Central memory CD4-positive, alpha-beta T cell (primary cell): ENCODE measurements around the gene ZFPM1.
"Not testable (repeated sequence)": the region's sequence is repeated elsewhere in the genome, so short reads cannot be mapped to it uniquely, and the experiment has no call there.

Experiments
- DNase-seq: peaks from one replicate; pipeline ENCODE4 v3.0.0; 2022
- total RNA-seq, 3 experiments: gene quantifications; one replicate each; lab custom pipeline; 2026; lab: John Stamatoyannopoulos, UW

Gene ZFPM1
- 24.4 to 38.2 (median 26.3) reads per million in 3 experiments for total RNA-seq

DNA sequence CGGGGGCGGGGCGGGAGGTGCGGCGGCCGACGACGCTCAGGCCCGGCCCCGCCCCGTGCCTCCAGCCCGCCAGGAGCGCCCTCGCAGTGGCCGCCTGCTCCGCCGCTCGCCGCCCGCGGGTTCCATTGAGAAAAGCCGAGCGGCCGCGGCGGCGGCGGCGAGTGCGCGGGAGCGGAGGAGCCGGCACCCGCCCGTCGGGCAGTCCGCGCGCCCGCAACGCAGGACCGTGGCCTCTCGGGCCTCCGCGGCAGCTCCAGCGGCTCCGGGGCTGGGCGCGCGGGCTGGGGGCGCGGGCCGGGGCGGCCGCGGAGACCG, at the start of gene ZFPM1:
Gene ZFPM1 (plus strand): TSS at position 64 of the 315 bp plus-strand sequence. CDS start 359 bp downstream, outside the sequence.
- DNase-seq: no peak

DNA sequence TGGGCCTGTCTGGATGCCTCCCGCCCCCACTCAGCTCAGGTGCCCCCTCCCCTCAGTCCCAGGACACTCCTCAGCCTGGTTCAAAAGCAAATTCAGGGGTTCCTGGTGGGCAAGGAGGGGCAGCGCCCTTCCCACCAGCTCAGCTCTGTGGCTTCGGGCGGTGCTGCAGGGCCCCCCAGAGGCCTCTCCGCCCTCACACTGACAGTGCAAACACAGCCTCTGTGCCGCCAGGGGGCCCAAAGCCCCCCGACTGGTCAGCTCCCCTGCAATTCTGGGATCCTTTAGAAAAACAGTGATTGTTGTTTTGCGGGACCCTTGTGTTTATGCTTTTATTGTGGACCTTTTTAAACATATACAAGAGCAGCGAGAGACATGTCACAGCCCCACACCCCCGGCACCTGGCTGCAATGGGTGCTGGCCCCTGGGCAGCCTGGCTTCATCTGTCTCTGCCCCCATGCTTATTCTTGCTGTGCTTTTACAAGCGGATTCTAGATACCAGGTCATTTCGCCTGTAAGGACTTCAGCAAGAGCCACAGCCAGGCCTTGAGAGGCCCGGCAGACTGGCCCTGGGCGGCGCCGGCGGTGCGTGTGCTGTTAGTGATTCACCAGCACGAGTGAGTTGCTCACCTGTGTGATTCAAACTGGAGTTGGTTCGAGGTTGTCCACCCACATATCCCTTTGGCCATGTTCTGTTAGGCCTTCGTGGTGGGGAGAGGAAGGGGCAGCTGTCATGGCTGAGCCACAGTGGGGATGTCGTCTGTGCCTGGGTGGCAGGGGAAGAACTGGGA, 49.1 kb upstream of the ZFPM1 start:
- DNase-seq: no peak

DNA sequence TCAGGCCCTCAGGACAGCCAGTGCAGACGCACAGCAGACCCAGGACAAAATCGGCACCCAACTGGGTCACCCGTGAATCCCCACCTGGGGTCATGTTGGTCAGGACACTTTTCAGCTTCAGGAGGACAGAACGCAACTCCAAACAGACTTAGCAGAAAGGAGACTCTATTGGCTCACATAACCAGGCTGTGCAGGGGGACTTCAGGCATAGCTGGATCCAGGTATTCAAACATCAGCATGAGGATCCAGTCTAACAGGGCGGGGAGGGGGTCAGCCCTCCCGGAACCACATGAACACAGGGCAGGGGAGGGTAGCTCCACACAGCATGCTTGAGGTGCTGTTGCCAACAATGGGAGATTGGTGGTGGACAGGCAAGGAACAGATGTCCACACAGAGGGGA, 48.3 kb upstream of the ZFPM1 start:
- DNase-seq: no peak

DNA sequence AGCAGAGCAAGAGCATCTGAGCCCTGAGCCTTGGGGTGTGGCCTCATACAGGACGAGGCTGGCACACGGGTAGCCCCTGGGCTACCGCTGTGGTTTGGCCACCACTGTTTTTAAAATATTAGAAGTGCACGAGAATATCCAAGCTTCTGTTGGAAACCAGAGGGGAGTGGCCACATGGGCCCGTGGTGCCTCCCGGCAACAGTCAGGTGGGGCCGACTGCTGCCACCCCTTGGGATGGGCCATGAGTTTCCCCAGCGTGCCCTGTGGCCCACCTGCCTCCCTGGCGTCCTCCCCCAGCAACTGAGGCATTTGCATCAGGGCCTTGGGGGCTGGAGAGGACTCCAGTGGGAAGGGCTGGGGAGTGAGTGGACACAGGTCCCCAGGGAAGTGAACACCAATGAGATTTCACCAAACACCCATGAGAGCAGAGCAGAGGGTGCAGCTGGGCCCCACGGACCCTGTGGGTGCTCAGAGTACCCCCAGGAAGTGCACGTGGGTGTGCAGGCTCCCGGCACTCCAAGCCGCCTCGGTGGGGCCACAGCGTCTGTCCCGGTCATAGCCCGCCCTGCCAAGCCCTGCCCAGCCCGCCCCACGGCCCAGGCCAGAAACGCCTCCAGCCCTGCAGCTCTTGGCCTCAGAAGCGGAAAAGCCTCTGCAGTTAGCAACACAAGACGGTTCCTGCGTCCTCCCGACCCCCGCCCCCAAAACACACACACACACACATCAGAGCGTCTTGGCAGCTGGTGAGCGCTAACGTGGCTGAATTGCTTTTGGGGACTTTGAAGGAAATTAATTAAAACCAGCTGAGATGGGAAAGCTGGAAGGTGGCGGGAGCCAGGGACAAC, 47.6 kb upstream of the ZFPM1 start:
- no peak for DNase-seq

DNA sequence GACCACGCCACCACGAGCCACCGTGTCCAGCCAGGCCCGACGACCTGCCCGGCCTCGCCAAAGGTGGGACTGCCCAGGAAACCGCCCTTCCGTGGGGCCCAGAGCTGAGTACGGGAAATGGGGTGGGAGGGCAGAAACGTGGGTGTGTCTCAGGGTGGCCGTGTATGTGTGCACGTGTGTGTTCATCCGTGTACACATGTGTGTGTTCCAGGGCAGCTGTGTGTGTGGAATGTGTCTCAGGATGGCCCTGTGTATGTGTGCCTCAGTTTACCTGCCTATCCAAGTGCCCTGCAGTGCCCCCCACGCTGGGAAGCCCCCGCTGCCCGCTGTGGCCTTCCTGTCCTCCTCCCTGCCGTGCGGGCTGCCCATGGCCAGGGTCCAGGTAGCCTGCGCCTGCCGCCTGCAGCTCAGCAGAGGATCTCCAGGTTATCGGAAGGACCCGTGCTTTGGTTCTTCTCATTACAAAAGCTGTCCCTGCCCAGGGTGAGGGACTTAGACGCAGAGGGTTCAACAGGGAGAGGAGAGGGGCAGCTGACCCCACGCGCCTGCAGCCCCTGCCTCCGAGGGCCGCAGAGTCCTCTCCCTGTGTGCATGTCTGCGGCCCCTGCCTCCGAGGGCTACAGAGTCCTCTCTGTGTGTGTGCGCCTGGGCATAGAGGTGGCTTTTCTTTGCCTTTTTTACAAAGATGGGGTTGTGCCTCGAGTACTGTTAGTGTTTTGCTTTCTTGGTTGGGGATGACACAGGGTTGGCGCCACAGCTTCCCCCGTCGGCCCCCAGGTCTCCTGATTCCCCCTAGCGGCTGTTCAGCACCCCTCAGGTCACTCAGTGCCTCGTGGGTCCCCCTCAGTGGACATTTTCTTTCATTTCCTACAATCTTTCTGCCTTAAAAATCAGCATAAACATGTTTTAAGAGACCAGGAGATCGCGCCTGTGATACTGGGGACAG, 46.7 kb upstream of the ZFPM1 start:
- DNase-seq: no peak

DNA sequence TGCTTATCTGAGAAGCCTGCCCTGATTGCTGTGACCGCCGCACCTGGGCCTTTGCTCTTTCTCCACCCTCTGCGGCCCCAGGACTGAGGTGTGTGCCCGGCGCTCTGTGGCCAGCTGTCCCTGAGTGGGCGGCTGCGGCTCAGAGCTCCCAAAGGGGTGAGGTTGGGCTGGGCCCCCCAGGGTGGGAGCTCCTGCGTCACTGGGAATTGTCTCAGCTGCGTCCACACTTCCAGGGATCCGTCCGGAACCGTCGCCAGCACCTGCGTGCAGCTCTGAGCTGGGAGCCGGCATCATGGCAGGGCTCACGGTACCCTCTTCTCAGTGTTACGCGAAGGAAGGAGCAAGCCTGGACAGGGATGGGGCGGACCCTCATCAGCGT, 46.0 kb upstream of the ZFPM1 start:
- DNase-seq: no peak

DNA sequence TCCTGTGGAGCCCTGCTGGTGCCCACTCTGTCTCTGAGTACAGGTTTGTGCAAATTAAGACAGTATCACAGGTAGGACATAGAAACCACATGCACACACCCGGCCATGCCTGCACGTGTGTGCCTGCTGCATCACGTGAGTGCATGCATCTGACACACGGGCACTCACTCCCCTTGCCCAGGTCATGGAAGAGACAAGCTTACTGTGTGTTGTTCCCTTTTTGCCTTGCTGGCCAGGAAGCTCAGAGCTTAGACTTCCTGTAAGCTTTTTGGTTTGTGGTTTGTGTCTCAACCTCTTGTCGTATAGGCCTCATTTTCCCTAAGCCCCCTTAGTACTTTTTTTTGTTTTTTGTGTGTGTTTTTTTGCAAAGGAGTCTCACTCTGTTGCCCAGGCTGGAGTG, 45.3 kb upstream of the ZFPM1 start:
- no peak for DNase-seq

DNA sequence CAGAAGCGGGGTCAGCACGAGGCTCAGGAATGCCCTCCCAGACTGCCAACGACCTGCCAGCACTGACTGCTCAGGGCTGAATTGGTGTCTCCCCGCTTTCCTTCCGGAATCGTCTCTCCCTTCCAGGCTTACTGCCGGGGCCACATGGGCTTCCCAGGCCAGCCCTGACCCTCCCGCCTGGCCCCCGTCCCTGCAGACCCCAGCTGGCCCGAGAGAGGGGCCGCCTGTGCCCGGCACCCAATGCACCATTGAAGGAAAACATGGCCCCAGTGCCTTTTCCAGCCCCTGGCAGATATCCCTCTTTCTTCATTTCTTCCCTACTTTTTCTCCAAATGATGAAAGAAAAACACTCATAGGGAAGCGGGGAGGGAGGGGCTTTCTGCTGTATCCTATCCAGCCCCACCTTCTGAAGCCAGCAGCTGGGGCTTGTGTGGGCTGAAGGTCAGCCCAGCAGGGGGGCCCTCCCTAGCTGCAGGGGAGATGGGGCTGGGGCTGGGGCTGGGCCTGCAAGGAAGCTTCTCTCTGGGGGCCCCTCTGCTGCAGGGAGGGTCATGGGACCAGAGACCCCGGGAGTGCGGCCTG, 44.4 kb upstream of the ZFPM1 start:
- DNase-seq: no peak

DNA sequence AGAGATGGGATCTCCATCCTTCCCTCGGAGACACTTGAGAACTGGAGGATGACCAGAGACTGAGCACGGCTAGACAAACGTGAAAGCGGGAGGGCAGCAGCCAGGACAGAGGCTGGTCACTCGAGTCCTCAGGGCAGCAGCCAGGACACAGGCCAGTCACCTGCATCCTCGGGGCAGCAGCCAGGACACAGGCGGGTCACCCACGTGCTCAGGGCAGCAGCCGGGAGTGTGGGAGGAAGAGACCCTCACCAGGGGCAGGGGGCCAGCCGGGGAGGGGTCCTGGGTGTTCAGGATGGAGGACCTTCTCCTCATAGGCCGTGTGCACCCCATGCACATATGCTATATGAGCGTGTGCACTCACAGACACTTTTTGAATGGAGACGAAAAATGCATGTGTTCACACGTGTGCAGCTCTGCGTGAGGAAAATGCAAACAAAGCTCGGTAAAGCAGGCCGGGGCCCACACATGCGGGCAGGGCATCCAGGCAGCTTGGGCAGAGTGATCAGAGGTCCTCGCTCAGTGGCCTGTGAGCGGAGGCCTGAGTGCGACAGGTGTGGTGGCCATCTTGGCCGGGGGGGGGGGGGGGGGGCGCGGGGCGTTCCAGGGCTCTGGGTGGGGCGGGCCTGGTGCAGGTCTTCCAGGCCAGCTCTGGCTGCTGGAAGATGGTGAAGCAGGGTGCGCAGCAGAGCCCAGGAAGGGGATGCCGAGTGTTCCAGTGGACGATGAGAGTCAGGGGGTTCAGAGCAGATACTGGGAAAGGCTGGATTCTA, 43.6 kb upstream of the ZFPM1 start:
- no peak for DNase-seq

DNA sequence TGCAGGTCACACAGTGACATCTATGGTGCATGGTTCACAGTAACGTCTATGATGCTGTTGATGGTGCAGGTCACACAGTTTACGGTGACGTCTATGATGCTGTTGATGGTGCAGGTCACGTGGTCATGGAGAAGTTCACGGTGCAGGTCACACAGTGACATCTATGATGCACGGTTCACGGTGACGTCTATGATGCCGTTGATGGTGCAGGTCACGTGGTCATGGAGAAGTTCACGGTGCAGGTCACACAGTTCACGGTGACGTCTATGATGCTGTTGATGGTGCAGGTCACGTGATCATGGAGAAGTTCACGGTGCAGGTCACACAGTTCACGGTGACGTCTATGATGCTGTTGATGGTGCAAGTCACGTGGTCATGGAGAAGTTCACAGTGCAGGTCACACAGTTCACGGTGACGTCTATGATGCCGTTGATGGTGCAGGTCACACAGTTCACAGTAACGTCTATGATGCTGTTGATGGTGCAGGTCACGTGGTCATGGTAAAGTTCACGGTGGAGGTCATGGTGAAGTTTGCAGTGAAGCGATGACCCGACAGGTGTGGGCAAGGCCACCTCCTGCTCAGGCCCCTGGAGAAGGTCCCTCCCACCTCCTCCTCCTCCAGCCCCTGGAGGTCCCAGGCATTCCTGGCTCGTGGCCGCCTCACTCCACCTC, 42.6 kb upstream of the ZFPM1 start:
- not testable (repeated sequence) for DNase-seq

DNA sequence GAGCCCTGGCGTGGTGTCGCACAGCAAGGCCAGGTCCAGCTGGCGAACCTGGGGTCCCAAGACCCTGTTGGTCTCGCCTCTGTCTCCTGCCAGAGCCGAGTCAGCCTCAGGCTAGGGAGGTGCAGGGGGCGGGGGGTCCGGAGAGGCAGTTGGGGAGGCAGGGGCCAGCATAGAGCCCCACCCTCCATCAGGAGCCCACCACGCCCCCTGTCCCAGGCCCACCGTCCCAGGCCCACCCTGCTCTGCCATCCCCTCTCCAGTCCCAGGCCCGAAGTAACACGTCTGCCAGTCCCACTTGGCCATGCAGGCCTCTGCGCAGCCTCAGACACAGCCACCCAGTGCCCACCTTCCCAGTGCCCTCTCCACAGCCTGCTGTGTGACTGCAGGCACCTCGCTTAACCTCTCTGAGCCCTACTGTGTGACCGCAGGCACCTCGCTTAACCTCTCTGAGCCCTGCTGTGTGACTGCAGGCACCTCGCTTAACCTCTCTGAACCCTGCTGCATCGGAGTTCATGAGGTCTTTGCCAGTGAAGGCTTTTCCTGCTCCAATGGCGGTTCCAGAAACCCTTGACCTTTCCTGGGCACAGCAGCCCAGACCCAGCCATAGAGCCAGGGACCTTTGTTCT, 41.0 kb upstream of the ZFPM1 start:
- no peak for DNase-seq

DNA sequence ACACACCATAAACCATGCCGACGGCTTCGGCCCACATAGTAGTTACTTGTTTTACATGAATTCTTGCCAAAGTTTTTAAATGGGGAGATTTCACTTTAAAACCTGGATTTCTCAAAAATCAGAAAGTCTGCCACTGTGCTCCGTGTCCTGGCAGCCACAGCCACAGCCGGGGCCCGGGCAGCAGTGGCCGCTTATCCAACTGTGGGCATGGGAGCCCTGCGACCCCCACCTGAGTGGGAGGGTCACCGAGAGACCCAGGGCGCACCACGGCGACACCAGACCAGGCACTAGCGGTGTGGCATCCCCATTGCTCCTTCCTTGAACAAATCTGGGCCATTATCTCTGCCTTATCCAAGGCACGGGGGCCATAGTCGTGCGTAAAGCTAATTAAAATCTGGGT, 40.3 kb upstream of the ZFPM1 start:
- no peak for DNase-seq

DNA sequence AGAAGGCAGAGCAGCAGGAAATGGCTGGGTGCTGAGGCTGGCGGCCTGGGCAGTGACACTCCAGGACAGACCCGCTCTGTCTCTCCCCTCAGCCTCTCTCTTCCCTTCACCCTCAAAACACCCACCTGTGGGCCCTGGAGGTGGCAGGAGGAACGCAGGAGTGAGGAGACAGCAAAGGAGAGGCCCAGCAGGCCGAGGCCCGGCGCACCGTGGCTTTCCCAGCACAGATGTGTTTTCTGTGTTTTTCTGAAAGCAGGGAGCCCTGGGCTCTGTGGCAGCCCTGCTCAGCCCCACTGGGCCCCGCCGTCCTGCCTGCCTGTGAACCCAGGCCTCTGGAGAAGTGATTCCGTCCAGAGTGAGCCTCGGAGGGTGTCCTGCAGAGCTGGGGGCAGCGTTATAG, 39.8 kb upstream of the ZFPM1 start:
- DNase-seq: no peak

DNA sequence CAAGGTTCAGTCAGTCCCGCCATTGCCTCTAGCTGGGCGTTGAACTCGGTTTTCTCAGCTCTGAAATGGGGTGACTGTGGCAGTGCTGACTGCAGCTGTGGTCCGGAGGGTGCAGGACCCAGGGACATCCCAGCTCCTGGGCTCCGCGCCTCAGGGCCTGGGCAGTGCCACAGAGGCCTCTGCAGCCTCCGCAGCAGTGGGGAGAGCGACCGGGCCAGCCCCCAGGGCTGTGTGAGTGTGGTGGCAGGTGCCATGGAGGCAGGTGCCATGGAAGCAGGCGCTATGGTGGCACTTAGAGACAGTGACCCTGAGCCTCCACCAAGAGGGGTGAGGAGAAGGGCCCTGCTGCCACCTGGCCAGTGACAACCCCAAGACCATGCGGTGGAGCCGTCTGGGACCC, 39.4 kb upstream of the ZFPM1 start:
- DNase-seq: no peak

DNA sequence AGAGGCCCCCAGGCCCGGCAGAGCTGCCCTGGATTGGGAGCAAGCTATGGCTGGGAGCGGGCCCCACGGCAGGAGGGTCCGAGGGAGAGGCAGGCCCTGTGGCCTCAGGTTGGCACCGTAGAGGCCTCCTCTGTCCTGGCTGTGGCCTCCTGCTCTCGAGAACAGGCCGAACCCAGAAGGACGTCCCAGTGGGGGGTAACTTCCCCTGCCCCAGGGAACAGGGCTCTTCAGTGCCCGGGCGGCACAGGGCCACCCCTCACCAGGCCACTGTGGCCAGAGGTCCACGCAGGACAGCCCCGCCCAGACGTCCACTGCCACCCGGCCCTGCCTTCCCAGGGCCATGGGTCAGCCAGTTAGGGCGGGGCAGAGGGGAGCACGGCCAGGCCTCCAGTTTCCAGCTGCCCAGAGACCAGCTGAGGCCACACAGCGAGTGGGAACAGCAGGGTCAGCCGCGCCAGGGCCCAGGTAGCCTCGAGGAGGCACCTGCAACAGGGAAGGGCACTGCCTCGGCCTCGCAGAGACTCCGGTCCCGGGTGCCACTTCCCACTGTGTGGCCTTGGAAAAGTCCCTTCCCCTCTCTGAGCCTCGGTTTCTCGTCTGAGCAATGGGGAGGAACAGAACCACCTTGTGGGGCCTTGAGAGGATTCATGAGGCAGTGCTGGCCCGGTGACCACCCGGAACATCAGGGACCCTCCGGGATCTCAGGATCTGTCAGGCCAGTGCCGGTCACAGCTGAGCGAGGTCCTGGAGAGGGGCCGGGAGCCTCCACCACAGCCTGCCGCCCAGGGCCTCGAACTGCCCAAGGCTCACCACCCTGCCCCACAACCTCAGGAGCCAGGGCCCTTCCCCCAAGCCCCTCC, 38.3 kb upstream of the ZFPM1 start:
- DNase-seq: no peak

DNA sequence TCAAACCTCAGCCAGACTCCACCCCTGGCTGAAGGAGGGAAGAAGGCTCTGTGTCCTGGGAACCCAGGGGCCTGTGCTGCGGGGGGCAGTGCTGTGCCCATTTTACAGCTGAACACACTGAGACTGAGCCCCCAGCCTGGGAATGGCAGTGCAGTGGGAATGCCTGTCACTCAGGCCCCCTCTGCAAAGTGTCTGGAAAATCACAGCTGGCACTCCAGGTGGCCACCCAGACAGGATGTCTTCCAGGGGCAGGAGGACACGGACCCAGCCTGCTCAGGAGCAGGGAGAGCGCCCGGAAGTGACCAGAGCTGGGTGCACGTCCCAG, 37.7 kb upstream of the ZFPM1 start:
- DNase-seq: no peak

DNA sequence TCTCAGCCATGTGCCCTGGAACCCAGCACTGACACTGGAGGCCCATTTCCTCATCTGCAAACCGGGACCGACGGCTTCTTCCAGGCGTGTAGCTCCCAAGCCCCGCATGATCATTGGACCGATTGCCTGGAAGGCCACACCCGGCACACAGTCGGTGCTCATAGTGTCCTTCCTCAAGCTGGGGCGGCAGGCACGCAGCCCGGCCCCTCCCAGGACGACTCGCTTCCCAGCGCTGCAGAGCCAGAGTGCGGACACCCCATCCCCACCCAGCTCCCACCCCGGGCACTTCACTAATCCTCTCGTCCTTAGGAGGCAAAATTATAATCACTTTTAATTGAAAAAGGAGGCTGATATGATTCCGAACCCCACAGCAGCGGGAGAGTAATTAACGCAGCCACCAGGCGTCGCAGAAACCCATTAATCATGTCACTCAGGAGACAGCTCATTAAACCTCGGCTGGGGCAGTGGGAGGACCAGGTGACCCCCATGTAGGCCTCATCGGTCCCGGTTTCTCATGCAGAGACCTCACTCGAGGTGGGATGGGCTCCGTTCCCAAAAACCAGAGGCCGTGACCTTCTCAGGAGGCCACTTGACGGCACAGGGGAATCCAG, 37.3 kb upstream of the ZFPM1 start:
- DNase-seq: no peak

DNA sequence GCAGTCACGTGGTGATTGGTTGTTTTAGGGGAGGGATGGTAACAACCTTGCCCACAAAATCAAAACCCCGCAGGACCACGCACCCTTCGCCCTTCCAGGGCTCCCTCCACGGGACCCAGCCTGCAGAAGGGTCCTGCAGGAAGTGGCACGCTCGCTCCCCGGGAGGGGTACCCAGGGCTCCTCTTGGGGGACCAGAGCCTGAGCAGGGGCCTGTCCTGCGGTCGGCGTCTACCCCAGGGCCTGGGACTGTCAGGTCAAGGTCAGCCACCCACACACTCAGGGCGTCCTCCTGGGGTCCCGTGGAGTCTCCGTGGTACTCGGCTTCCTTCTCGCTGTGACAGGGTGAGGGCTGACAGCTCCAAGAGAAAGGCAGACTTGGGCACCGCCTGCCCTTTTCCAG, 36.4 kb upstream of the ZFPM1 start:
- DNase-seq: no peak

DNA sequence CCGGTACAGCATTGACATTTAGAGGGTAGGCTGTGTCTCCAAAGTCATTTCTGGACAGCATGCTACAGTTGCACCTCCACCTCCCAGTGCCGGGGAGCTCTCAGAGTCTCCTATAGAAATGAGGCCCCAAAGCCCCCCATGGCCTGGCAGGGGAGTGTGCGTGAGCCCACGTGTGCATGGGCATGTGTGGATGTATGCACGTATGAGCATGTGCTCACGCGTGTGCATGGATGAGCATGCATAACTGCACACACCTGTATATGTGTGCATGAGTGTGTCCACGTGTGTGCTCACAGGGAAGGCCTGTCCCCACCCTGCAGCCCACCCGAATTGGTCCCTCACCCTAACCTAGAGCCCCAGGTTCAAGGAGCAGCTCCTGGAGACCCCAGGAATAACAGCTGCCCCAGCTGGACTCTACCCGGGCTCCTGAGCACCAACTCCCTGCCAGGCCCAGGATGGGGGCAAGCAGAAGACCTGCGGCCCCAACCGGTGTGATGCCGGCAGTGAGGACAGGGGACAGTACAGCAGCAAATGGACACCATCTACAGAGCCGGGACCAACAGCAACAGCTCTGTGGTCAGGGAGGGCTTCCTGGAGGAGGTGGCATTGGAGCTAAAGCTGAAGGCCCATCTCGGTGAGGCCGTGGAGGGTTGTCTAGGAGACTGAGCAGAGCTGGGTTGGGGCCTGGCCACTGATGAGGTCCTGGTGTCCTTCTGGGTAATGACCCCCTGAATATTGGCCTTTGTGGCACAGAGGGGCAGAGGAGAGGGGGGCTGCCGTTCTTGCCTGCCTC, 35.2 kb upstream of the ZFPM1 start:
- no peak for DNase-seq
